A549 (cell line): ENCODE results near the gene SRL. TPM values are rescaled to one million over a fixed set of nuclear protein-coding genes. Genes with fewer than 3 reads are reported as not detected.
"Not testable (repeated sequence)": the region's sequence is repeated elsewhere in the genome, so short reads cannot be mapped to it uniquely, and the experiment has no call there.

Experiments
- ATAC-seq, 2 experiments: fragments of 200-7000 bp in 1 of 2; fragments of >200 bp in 1 of 2; cut with Nextera tagmentation in 1 of 2; cut with Tn5 transposase in 1 of 2; 3 replicates each; pipeline versions ENCODE4 v1.8.0 to v1.9.1; 2018 to 2020; ENCODE audit warnings: mild to moderate bottlenecking in 1 of 2, moderate library complexity in 1 of 2
- CTCF ChIA-PET: fragments of 300-600 bp; sonication (Branson Sonifier 250); formaldehyde crosslinking; extraction: SDS; loops from one replicate; lab custom pipeline; 2021; ENCODE audit warnings: antibody characterized with exemption, inconsistent platforms; lab: Yijun Ruan, JAX
- POLR2A ChIA-PET: fragments of 350-600 bp; formaldehyde crosslinking; extraction: SDS; loops from one replicate; lab custom pipeline; 2021; ENCODE audit warnings: antibody characterized with exemption, inconsistent platforms; lab: Yijun Ruan, JAX
- DNase-seq, 2 experiments: peaks; one replicate each; pipeline versions ENCODE4 v3.0.0 to v3.0.0-alpha.2; 2011 to 2016; ENCODE audit warnings: low read depth in 1 of 2, low spot score in 1 of 2
- FAIRE-seq: peaks from 2 replicates; lab custom pipeline; 2011; peaks lifted over from hg19 to GRCh38; lab: Jason Lieb, UNC
- H3K27ac ChIP-seq, 2 experiments: fragments of >200 bp; sonication (Bioruptor Twin); formaldehyde crosslinking; 3 replicates each; pipeline ENCODE4 v1.5.1; 2016 to 2017
- H3K4me1 ChIP-seq: fragments of >200 bp; sonication (Bioruptor Twin); formaldehyde crosslinking; 3 replicates; pipeline ENCODE4 v1.6.1; 2016
- H3K4me2 ChIP-seq: fragments of >200 bp; sonication (Bioruptor Twin); formaldehyde crosslinking; 3 replicates; pipeline ENCODE4 v1.6.1; 2016
- H3K4me3 ChIP-seq: fragments of >200 bp; sonication (Bioruptor Twin); formaldehyde crosslinking; 3 replicates; pipeline ENCODE4 v1.5.1; 2016
- H3K9me3 ChIP-seq: fragments of >200 bp; sonication (Bioruptor Twin); formaldehyde crosslinking; 3 replicates; pipeline ENCODE4 v1.6.1; 2016
- BHLHE40 ChIP-seq: IDR thresholded peaks from 2 replicates; pipeline ENCODE4 v1.6.1; 2012; ENCODE audit warnings: low read depth, low read length, inconsistent platforms
- CBX2 ChIP-seq: fragments of 200-600 bp; sonication (generic); IDR thresholded peaks from 2 replicates; pipeline ENCODE4 v1.6.1; 2016; ENCODE audit warnings: low read depth, mild to moderate bottlenecking, borderline replicate concordance
- CBX8 ChIP-seq: fragments of 200-600 bp; sonication (generic); IDR thresholded peaks from 2 replicates; pipeline ENCODE4 v1.6.1; 2016
- CEBPB ChIP-seq, 2 experiments: fragments of >200 bp in 1 of 2; sonication (Bioruptor Twin) in 1 of 2; formaldehyde crosslinking in 1 of 2; IDR thresholded peaks; 2 replicates each; pipeline ENCODE4 v1.6.1; 2012 to 2016
- CHD2 ChIP-seq: fragments of 150-350 bp; IDR thresholded peaks from 2 replicates; pipeline ENCODE4 v1.6.1; 2014; ENCODE audit warnings: low read length; ENCODE audit not compliant: partially characterized antibody
- CHD4 ChIP-seq: fragments of 200-600 bp; sonication (generic); IDR thresholded peaks from 2 replicates; pipeline ENCODE4 v1.6.1; 2016; ENCODE audit warnings: antibody characterized with exemption, mild to moderate bottlenecking, borderline replicate concordance
- ELK1 ChIP-seq: fragments of 150-350 bp; IDR thresholded peaks from 2 replicates; pipeline ENCODE4 v1.6.1; 2014; ENCODE audit warnings: low read depth, mild to moderate bottlenecking, low read length
- ESRRA ChIP-seq: fragments of 150-350 bp; IDR thresholded peaks from 2 replicates; pipeline ENCODE4 v1.6.1; 2014; ENCODE audit warnings: mild to moderate bottlenecking, low read length, borderline replicate concordance
- FOSB ChIP-seq: fragments of 250-450 bp; sonication (Bioruptor Pico); IDR thresholded peaks from 2 replicates; pipeline ENCODE4 v1.5.0; 2020; ENCODE audit warnings: mild to moderate bottlenecking, moderate library complexity
- HDAC2 ChIP-seq: fragments of 200-600 bp; sonication (generic); IDR thresholded peaks from 2 replicates; pipeline ENCODE4 v1.6.1; 2016
- HMGXB4 ChIP-seq: fragments of 250-450 bp; sonication (Bioruptor Pico); IDR thresholded peaks from 2 replicates; pipeline ENCODE4 v1.5.0; 2021; ENCODE audit warnings: mild to moderate bottlenecking, moderate library complexity, borderline replicate concordance
- HOXB13 ChIP-seq: fragments of 250-450 bp; sonication (Bioruptor Pico); IDR thresholded peaks from 2 replicates; pipeline ENCODE4 v1.5.0; 2020; ENCODE audit warnings: low read depth, mild to moderate bottlenecking, moderate library complexity
- JUN ChIP-seq, 2 experiments: fragments of >200 bp; sonication (Bioruptor Twin); formaldehyde crosslinking; IDR thresholded peaks; 2 replicates in 1 of 2; 3 replicates in 1 of 2; pipeline ENCODE4 v1.6.1; 2016 to 2017
- KDM1A ChIP-seq: fragments of 200-600 bp; sonication (generic); IDR thresholded peaks from 2 replicates; pipeline ENCODE4 v1.6.1; 2016; ENCODE audit warnings: low read depth, mild to moderate bottlenecking
- MAFK ChIP-seq: fragments of 450-650 bp; IDR thresholded peaks from 2 replicates; pipeline ENCODE4 v1.6.1; 2014; ENCODE audit not compliant: partially characterized antibody
- PBX3 ChIP-seq: IDR thresholded peaks from 2 replicates; pipeline ENCODE4 v1.6.1; 2012
- PHF8 ChIP-seq: fragments of 200-600 bp; sonication (generic); IDR thresholded peaks from 2 replicates; pipeline ENCODE4 v1.6.1; 2016; ENCODE audit warnings: low read depth, mild to moderate bottlenecking, antibody characterized with exemption, moderate library complexity, borderline replicate concordance
- POLR2A ChIP-seq: IDR thresholded peaks from 2 replicates; pipeline ENCODE4 v1.6.1; 2012; ENCODE audit warnings: mild to moderate bottlenecking, low read length
- POLR2AphosphoS2 ChIP-seq: conservative IDR thresholded peaks from 2 replicates; pipeline ENCODE4 v1.6.1; 2012; ENCODE audit warnings: low read length, improper control_type of control experiment, inconsistent platforms
- RNF2 ChIP-seq: fragments of 200-600 bp; sonication (generic); IDR thresholded peaks from 2 replicates; pipeline ENCODE4 v1.6.1; 2016; ENCODE audit warnings: low read depth, mild to moderate bottlenecking, antibody characterized with exemption, moderate library complexity, borderline replicate concordance
- SMC3 ChIP-seq: fragments of >200 bp; sonication (Bioruptor Twin); formaldehyde crosslinking; IDR thresholded peaks from 3 replicates; pipeline ENCODE4 v1.6.1; 2018; ENCODE audit warnings: inconsistent platforms
- TP53 ChIP-seq: fragments of 250-450 bp; sonication (Bioruptor Pico); IDR thresholded peaks from 2 replicates; pipeline ENCODE4 v1.5.0; 2021; ENCODE audit warnings: mild to moderate bottlenecking, moderate library complexity
- USF2 ChIP-seq: fragments of 450-650 bp; IDR thresholded peaks from 2 replicates; pipeline ENCODE4 v1.6.1; 2014; ENCODE audit warnings: antibody characterized with exemption
- ZNF302 ChIP-seq: fragments of 250-450 bp; sonication (Bioruptor Pico); IDR thresholded peaks from 2 replicates; pipeline ENCODE4 v1.9.0; 2021; ENCODE audit warnings: inconsistent platforms, mild to moderate bottlenecking, moderate library complexity
- ZSCAN20 ChIP-seq: fragments of 250-450 bp; sonication (Bioruptor Pico); IDR thresholded peaks from 2 replicates; pipeline ENCODE4 v1.8.0; 2022; ENCODE audit warnings: mild to moderate bottlenecking, moderate library complexity
- WGBS: methylation state at CpG from one replicate; pipeline ENCODE4 v1.1.6; 2017; ENCODE audit errors: missing lambda C conversion rate; 5-methylcytosine and 5-hydroxymethylcytosine counted together
- polyA plus RNA-seq, 4 experiments: library from polyadenylated mRNA; depleted of rRNA in 3 of 4; stranded (reverse); fragments of >200 nt; fragmentation: RNase III in 1 of 4; extraction: RNeasy Plus Mini Kit Qiagen cat#74134 plus additional on column Dnase treatment in 1 of 4; gene quantifications; 2 replicates in 3 of 4; 3 replicates in 1 of 4; pipeline ENCODE4 v1.2.3, GENCODE V29; 2011 to 2017

The SRL gene
- polyA plus RNA-seq, 2 of the 4 experiments (the other 2 are of a cell fraction) = 0.03 TPM; not detected in 1

GRCh38 chr16:4253394-4254150, 11.7 kb upstream of the SRL start (continued):
- no peak for TF ChIP-seq ZNF302 (CRISPR knock-in tag)
- no peak for TF ChIP-seq TP53 (CRISPR knock-in tag)
- no peak for TF ChIP-seq ZSCAN20

GRCh38 chr16:4253012-4253393, 11.1 kb upstream of the SRL start:
- ChIA-PET CTCF (interaction anchor here (0.9 to 16.9 kb wide), 60 partner anchors 9 to 615 kb away, joined by 3 to 203 read pairs (median 8); partner anchors contain the start of genes ADCY9, CORO7, GLIS2 and PAM16), POLR2A (interaction anchor here (0.6 to 2.6 kb wide), 25 partner anchors 7 to 401 kb away, joined by 3 to 25 read pairs (median 5); partner anchors contain the start of genes ADCY9, GLIS2 and TFAP4)
- not testable (repeated sequence) for H3K9me3 ChIP-seq, DNase-seq, FAIRE-seq, H3K4me1 ChIP-seq, ATAC-seq
- TF ChIP-seq SMC3 = 0 out of 3 replicates have a peak, but pooled peaks have one; percentile 5
- TF ChIP-seq KDM1A = 0 out of 2 replicates have a peak, but pooled peaks have one; percentile 55
- H3K4me3 ChIP-seq = peak overlapping the region; percentile 49
- peak overlapping the region; percentile 74 to 88 for H3K27ac ChIP-seq
- WGBS = 66% methylated on average over 23 of the region's 23 CpGs
- peak overlapping the region; percentile 59 for H3K4me2 ChIP-seq

- no peak overlapping the region for H3K4me2 ChIP-seq
- 79% methylated on average over 12 of the region's 12 CpGs for WGBS
- H3K27ac ChIP-seq = no peak overlapping the region
- H3K4me1 ChIP-seq = no peaks in the 10 kb centered on the region
- FAIRE-seq (no peak), DNase-seq (no peak), ATAC-seq (no peak)
- no peaks in the 10 kb centered on the region for H3K9me3 ChIP-seq
- ChIA-PET CTCF (interaction anchor here (0.8 to 16.9 kb wide), 5 partner anchors 48 to 296 kb away, joined by 3 to 203 read pairs (median 5); no protein-coding TSS in a partner anchor), POLR2A (no interaction called here)
- no peak overlapping the region for H3K4me3 ChIP-seq
- TF ChIP-seq RNF2 (no peak), FOSB (CRISPR knock-in tag) (no peak), HOXB13 (no peak), USF2 (no peak), CHD4 (no peak)
Measured at GRCh38 chr16:4249530-4250308, 7.8 kb upstream of the SRL start.

- POLR2A ChIA-PET = no interaction called here
Measured at GRCh38 chr16:4247460-4247784, 5.5 kb upstream of the SRL start.

More at GRCh38 chr16:4247460-4247784, 5.5 kb upstream of the SRL start:
- H3K27ac ChIP-seq = no peak overlapping the region
- H3K4me2 ChIP-seq = no peak overlapping the region
- no peak overlapping the region for H3K4me3 ChIP-seq
- TF ChIP-seq BHLHE40 (no peak), CBX2 (no peak), ESRRA (no peak), PBX3 (no peak), HMGXB4 (no peak), JUN (IDR thresholded peaks at IDR 0.05) (no peak), ZSCAN20 (no peak), POLR2A (no peak), PHF8 (no peak), CEBPB (IDR thresholded peaks at IDR 0.05) (no peak), POLR2AphosphoS2 (no peak), ELK1 (no peak), HDAC2 (no peak), MAFK (no peak), CHD2 (no peak), HOXB13 (no peak), CBX8 (no peak), CHD4 (no peak)
- ATAC-seq (no peak), FAIRE-seq (no peak), DNase-seq (no peak)
- CTCF ChIA-PET = interaction anchor here (0.7 to 16.9 kb wide), 4 partner anchors 10 to 265 kb away, joined by 3 to 203 read pairs (median 7); no protein-coding TSS in a partner anchor
- no peaks in the 10 kb centered on the region for H3K4me1 ChIP-seq
- no peaks in the 10 kb centered on the region for H3K9me3 ChIP-seq
- WGBS = 62% methylated on average over 7 of the region's 7 CpGs
